RWPE2 (cell line): ENCODE measurements around the gene ARHGAP18.

ENCODE experiments used
- ATAC-seq: fragments of 200-7000 bp; cut with Tn5 transposase; 3 replicates; pipeline ENCODE4 v1.9.1; 2021; ENCODE audit warnings: low read depth
- DNase-seq: peaks from one replicate; pipeline ENCODE4 v3.0.0-alpha.2; 2020; ENCODE audit warnings: low spot score
- H3K27ac ChIP-seq: fragments of 450-650 bp; 2 replicates; pipeline ENCODE4 v1.5.1; 2017; ENCODE audit warnings: mild to moderate bottlenecking; ENCODE audit not compliant: poor library complexity, severe bottlenecking
- H3K27me3 ChIP-seq: fragments of 250-450 bp; sonication (Bioruptor Pico); 2 replicates; pipeline ENCODE4 v1.5.1; 2021; ENCODE audit warnings: mild to moderate bottlenecking, moderate library complexity; ENCODE audit not compliant: insufficient read depth, poor library complexity, severe bottlenecking
- H3K36me3 ChIP-seq: fragments of 250-450 bp; sonication (Bioruptor Pico); 2 replicates; pipeline ENCODE4 v1.5.1; 2020; ENCODE audit warnings: low read depth, mild to moderate bottlenecking, moderate library complexity
- H3K4me1 ChIP-seq: fragments of 250-450 bp; sonication (Bioruptor Pico); 2 replicates; pipeline ENCODE4 v1.5.1; 2021; ENCODE audit warnings: mild to moderate bottlenecking, moderate library complexity; ENCODE audit not compliant: insufficient read depth, poor library complexity, severe bottlenecking
- H3K4me3 ChIP-seq: fragments of 250-450 bp; sonication (Bioruptor Pico); 2 replicates; pipeline ENCODE4 v1.5.1; 2021; ENCODE audit warnings: mild to moderate bottlenecking, moderate library complexity; ENCODE audit not compliant: severe bottlenecking
- H3K9me3 ChIP-seq: fragments of 250-450 bp; sonication (Bioruptor Pico); 2 replicates; pipeline ENCODE4 v1.5.1; 2021; ENCODE audit warnings: mild to moderate bottlenecking, moderate library complexity; ENCODE audit not compliant: severe bottlenecking
- TF ChIP-seq, protein P1 (sequence below): fragments of 450-650 bp; IDR thresholded peaks from one replicate; pipeline ENCODE4 v1.5.1; 2017; ENCODE audit warnings: mild to moderate bottlenecking, moderate library complexity; ENCODE audit not compliant: poor library complexity, severe bottlenecking

Gene ARHGAP18

DNA sequence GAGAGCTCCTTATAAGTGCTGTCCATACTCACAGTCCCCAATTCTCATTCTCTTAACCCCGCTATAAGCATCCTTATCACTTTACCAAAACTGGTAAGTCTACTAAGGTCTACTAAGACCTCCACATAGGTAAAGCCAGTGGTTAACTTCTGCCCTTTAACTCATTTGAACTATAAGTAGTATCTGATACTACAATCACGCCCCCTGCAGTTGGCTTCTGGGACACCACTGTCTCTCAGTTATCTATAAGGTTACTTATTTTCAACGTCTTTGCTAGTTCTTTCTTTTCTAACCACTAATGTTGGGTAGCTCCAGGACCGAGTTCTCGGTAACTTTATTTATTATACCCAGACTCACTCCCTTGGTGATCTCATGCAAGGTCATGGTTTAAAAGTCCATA, 142.6 kb downstream of the ARHGAP18 start:
- H3K4me1 ChIP-seq: no peaks in the 10 kb centered on the region
- no peaks in the 10 kb centered on the region; the same call in 1 of the 2 replicates for H3K36me3 ChIP-seq
- H3K9me3 ChIP-seq: no peaks in the 10 kb centered on the region
- TF ChIP-seq, protein P1, sequence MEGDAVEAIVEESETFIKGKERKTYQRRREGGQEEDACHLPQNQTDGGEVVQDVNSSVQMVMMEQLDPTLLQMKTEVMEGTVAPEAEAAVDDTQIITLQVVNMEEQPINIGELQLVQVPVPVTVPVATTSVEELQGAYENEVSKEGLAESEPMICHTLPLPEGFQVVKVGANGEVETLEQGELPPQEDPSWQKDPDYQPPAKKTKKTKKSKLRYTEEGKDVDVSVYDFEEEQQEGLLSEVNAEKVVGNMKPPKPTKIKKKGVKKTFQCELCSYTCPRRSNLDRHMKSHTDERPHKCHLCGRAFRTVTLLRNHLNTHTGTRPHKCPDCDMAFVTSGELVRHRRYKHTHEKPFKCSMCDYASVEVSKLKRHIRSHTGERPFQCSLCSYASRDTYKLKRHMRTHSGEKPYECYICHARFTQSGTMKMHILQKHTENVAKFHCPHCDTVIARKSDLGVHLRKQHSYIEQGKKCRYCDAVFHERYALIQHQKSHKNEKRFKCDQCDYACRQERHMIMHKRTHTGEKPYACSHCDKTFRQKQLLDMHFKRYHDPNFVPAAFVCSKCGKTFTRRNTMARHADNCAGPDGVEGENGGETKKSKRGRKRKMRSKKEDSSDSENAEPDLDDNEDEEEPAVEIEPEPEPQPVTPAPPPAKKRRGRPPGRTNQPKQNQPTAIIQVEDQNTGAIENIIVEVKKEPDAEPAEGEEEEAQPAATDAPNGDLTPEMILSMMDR: peak; percentile 13
- ATAC-seq (no peak), DNase-seq (no peak)
- no peak overlapping the region for H3K4me3 ChIP-seq
- no peak overlapping the region for H3K27ac ChIP-seq
- no peaks in the 10 kb centered on the region for H3K27me3 ChIP-seq

DNA sequence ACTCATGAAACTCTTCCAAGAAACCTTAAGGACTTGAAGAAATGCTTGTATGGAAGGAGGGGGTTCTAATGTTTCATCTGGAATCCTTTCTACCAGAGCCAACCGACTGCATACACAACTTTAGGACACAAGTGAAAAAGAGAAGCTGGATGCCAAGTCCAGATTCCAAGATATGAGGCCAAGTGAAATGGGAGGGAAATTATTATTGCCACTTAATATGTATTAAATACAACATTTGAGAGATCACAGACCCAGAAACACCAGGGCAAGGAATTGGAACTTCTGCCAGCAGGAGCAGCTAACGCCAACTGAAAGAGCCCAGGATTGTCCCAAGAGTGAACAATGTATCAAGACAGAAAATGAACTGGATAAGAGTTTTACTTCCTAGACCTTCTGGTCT, 144.2 kb downstream of the ARHGAP18 start:
- Histone ChIP-seq H3K27me3 (no peaks in the 10 kb centered on the region), H3K36me3 (no peaks in the 10 kb centered on the region), H3K4me3 (no peak overlapping the region), H3K9me3 (no peaks in the 10 kb centered on the region), H3K27ac (no peak overlapping the region), H3K4me1 (no peaks in the 10 kb centered on the region)
- DNase-seq (no peak), ATAC-seq (no peak)
- TF ChIP-seq, protein P1: no peak

DNA sequence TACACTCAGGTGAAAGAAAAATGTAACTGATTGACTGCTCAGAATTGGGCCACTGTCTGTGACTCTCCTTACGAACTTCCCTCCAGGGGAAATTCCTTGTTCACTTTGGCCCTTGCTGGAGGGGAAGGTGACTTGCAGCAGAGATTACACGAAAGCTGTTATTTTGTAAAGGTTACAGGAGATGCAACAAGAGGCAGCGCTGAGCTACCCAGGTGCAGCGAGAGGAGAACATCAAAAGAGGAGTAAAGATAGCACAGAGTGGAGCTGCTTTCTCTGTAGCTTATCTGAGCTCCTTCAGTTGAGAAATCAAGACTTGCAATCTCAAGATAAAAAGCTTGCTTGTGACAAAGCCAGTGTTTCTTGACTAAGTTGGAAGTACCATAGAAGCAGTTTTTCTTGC, 144.6 kb downstream of the ARHGAP18 start:
- Histone ChIP-seq H3K4me3 (no peak overlapping the region), H3K4me1 (no peaks in the 10 kb centered on the region), H3K27ac (no peak overlapping the region), H3K9me3 (no peaks in the 10 kb centered on the region), H3K36me3 (no peaks in the 10 kb centered on the region), H3K27me3 (no peaks in the 10 kb centered on the region)
- TF ChIP-seq, protein P1: no peak
- DNase-seq (no peak), ATAC-seq (no peak)

DNA sequence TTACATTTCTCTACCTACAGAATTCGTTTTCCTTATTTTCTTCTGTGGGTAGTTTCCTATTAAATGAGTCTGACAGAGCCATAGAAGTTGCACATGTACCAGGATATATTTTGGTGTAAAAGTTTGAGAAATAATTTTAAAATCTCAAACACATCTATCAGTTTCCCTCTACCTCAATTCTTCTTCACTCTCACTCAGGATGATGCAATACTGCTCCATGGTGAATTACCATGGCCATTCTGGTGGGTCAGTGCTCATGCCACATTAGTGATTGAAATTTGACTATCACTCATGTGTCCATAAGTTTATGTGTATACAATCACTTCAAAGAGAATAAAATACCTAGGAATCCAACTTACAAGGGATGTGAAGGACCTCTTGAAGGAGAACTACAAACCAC, 151.7 kb downstream of the ARHGAP18 start:
- ATAC-seq: no peak

DNA sequence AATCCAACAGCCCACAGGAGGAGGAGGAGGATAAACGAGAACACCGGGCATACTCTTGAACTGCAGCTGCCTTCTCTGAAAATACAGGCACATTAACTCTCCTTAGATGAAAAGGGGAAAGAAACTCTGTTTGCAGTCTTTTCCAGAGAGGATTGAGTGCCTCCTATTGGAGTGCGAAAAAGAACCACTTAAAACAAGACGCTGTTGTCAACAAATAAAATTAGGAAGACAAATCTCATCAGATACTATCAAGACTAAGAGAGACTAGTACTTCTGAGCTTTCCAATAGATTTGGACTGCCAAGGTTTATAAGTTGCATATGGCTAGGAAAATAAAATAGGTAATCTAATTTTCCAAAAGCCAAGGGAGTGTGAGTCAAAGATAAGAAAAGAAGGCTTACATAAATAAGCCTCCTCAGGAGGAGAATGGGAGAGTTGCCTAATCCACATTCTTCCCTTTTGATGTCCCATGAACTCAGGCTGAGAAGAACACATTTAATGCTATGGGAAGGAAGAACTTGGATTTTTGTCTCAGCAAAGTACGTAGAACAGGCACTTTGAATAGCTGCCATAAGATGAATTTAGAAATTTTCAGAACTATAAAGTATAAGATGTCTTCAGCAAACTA, 154.7 kb downstream of the ARHGAP18 start:
- Histone ChIP-seq H3K9me3 (no peaks in the 10 kb centered on the region), H3K4me3 (no peak overlapping the region), H3K4me1 (no peaks in the 10 kb centered on the region), H3K27me3 (no peaks in the 10 kb centered on the region), H3K27ac (no peak overlapping the region), H3K36me3 (no peaks in the 10 kb centered on the region)
- no peak for DNase-seq
- TF ChIP-seq, protein P1: no peak
- ATAC-seq: no peak

More for the DNA sequence above, 151.7 kb downstream of the ARHGAP18 start:
- no peak overlapping the region for H3K4me3 ChIP-seq
- no peak overlapping the region for H3K27ac ChIP-seq
- TF ChIP-seq, protein P1: no peak
- no peaks in the 10 kb centered on the region for H3K27me3 ChIP-seq
- no peaks in the 10 kb centered on the region for H3K4me1 ChIP-seq
- no peak for DNase-seq
- H3K9me3 ChIP-seq: no peaks in the 10 kb centered on the region
- no peaks in the 10 kb centered on the region for H3K36me3 ChIP-seq
